GM18909 (cell line): ENCODE data around the gene CDC42BPG.

ENCODE experiments used
- ATAC-seq: cut with Tn5 transposase; IDR thresholded peaks from one replicate; pipeline ENCODE4 v1.9.1; 2021; ENCODE audit warnings: mild to moderate bottlenecking; ENCODE audit not compliant: unreplicated experiment, poor library complexity

Gene CDC42BPG

DNA sequence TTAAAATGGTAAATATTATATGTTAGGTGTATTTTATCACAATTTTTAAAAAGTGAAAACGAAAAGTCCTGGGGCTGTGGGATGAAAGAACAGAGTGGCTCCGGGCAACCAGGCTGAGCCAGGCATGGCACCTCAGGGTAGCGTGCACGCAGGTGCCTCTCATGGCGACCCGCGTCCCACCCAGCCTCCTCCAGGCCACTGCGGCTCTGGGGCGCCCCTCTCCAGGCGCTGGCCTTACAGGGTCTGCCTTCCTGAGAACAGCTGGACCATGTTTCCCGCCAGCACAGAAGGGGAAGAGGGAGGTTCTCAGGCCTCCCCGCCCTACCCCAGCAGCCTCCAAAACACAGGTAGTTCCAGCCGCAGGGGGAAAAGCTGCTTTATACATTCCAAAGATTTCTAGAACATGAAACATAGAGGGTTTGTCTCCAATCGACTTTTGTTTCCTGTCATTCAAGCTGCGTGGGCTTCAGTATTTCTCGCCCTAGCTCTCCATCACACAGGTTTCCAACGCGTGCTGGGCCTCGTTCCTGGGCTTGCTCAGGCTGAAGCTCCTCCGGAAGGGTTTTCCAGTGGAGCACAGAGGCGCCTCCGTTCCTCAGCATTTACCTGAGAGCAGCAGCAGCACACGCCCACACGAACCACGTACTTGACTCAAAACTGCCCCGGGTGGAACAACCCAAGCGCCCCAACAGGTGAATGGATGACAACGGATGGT lies 23.5 kb upstream of the CDC42BPG start:
- no peak for ATAC-seq

DNA sequence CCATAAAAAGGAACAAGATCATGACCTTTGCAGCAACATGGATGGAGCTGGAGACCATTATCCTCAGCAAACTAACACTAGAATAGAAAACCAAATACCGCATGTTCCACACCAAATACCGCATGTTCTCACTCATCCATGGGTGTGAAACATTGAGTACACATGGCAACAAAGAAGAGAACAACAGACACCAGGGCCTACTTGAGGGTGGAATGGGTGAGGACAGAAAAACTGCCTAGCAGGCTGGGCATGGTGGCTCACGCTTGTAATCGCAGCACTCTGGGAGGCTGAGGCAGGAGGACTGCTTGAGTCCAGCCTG lies 21.7 kb upstream of the CDC42BPG start:
- ATAC-seq: no peak

DNA sequence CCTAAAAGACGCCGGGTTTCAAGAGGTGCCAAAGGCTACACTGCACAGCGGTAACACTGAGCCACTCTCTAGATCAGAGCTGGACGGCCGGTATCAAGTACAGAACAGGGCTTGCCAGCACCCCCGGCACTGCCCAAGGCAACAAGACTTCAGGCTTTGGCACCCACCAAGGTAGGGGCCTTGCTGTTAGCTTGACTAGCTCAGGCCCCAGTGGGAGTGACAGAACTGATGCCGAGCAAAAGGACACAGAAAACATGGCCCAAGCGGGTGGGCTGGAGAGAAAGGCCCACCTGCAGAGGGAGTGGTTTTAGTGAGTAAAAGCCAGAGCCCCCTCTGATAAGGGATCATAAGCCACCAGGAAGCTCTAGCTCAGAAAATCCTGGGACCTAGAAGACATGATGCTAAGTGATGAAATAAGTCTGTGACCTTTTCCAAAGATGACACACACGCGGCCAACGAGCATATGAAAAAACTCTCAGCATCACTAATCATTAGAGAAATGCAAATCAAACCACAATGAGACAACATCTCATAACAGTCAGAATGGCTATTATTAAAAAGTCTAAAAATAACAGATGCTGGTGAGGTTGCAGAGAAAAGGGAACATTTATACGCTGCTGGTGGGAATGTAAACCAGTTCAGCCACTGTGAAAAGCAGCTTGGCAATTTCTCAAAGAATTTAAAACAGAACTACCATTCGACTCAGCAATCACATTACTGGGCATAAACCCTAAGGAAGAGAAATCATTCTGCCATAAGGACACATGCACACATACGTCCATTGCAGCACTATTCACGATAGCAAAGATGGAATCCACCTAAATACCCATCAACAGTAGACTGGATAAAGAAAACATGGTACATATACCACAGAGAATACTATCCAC lies 21.1 kb upstream of the CDC42BPG start:
- peak; percentile 40 for ATAC-seq

DNA sequence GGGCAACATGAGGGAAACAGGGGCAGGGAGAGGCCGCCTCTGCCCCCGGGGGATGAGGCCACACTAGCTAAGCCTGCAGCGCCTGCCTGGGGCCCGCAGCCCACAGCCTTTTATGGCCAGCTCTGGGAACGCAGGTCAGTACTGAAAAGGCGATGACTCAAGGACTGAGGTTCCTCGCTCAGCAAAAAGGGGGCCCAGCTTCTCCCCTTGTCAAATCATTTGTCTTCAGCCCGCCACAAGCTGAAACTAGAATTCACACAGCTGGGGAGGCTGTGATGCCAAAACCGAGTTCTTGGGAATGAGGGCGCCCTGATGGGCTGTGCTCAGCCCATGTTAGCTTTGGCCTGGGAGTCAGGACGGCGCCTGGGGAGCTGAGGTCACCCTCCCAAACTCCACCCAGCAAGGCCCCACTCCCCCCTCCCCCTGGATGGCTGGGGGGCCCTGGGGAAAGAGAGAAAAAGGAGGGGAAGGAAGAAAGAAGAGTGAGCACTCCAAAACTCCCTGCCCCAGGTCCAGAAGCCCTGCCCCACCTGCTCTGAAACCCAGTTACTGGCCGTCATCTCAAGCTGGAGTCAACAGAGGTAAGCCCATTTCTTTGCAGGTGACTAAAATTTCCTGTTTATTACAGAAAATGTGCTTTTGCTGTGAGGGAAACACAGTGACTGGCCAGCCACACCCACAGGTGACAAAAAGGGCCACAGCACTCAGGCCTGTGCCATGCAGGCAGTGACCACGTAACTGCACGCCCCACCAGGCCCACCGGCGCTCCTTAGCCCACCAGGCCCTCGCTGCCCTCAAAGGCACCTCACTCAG lies 20.2 kb upstream of the CDC42BPG start:
- ATAC-seq: peak; percentile 20

DNA sequence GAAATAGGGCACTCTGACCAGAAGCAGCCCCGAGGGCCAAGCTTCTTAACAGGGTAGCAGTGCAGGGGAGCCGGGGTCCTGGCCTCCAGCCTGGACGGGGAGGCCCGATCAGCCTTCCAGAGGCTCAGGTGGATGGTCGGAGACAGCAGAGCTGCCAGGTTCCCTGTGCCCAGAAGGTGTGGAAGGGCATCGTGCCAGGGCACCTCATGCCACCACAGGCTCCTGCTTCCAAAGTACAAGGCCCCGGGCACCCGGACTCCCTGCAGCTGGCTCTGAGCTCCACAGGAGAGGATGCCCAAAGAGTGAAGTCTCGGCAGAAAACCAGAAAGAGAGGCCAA lies 19.7 kb upstream of the CDC42BPG start:
- ATAC-seq: no peak

DNA sequence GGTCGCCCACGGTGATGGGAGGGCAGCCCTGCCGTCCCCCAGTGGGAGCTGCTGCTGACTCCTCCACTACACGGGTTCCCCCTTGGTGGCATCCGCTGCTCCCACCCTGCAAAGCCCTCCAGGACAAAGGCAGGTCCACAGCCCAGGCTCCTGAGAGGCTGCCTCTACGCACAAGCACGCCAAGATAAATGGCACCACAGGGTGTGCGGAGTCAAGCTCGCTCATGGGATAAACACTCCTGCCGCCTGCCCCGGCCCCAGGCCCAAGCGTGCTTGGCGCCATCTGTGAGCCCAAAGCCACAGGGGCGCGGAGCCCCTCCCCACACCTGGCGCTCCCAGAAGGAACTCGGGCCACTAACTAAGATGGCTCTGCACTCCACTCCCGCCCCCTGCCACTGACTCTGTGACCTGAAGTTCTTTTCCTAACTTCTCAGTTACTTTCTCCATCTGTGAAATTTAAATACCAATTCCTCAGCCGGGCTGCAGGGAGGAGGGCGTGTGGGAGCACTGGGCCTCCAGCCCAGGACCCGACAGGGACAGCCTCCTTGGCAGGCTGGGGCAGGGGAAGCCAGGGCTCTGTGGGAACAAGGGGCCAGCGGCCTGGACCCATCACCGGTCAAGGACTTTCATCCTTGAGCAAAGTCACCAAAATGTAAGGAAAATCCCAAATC lies 19.1 kb upstream of the CDC42BPG start:
- no peak for ATAC-seq

DNA sequence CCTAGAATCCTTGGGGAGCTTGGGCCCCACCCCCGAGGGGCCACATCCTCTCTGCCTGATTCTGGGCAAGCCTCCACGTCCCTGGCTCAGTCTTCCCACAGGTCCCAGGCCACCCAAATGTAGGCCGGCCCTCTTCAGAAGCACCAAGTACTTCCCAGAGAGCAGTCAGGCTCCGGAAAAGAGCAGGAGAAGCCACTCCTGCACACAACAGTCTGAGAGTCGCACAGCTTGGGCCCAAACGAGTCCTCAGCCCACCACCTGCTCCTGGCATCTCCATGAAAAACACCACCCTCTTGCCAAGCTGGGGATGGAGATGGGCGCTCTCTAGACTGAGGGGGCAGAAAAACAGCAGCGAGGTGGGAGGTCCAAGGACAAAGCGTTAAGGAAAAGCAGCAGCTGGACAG lies 18.5 kb upstream of the CDC42BPG start:
- ATAC-seq: no peak

DNA sequence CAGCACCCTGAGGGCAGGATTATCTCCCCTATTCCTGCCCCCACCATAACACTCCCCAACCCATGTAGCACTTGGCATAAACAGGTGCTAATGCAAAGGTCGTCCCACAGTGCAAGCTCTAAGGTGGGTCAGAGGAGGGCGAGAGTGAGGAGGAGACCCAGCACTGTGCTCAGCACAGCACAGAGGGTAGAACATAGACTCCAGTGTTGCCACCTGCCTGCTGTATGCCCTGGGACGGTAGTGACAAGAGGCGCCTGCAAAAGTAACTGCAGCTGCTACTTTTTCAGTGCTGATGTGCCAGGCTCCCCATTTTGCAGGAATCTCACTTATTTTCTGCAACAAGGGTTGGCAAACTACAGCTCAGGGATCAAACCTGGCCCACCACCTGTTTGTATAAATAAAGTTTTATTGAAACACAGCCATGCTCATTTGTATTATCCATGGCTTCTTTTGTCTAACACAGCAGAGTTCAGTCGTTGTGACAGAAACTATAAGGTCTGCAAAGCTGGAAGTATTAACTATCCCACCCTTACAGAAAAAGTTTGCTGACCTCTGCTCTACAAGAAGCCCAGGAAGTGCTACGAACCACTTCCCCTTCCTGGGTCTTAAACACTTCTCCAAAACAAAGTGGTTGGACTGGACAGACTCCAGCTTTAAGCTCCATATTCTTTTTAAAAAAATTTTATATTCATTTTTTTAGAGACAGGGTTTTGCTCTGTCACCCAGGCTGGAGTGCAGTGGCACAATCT lies 16.9 kb upstream of the CDC42BPG start:
- no peak for ATAC-seq

DNA sequence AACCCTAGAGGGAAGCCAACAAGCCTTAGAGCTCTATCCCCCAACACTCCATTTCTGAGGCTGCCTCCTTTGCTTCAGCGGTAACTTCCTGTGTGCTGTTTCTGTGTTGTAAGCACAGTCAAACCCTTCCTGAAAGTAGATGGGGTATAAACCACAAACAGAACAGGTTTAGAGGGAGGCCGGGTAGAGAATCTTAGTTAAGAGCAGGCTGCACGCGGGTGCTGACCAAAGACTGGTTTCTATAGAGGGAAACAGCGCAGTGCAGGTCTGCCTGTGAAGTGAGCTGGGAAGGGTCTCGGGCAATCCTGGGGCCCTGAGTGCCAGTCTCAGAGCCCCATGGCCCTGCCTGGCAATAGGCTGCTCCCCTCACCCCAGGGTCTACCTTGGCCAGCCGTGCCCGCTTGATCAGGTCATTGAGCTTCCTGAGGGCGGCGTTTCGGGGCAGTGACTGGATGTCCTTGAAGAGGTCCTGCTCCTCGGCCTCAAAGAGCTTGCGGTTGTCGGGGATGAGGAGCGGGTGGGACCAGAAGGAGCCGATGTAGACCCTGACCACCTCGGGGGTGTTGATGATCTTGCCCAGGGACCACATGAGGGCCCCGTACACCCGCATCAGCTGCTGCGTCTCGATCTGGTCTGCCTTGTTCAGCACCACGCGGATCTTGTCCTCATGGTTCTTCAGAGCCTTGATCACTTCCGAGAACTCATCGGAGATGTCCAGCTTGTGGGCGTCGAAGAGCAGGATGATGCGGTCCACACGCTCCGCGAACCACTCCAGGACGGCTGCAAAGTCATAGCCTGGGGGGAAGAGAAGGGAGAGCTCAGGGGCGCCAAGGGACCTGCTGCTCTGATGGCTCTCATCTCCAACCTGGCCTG lies 15.3 kb upstream of the CDC42BPG start:
- peak; percentile 73 for ATAC-seq

DNA sequence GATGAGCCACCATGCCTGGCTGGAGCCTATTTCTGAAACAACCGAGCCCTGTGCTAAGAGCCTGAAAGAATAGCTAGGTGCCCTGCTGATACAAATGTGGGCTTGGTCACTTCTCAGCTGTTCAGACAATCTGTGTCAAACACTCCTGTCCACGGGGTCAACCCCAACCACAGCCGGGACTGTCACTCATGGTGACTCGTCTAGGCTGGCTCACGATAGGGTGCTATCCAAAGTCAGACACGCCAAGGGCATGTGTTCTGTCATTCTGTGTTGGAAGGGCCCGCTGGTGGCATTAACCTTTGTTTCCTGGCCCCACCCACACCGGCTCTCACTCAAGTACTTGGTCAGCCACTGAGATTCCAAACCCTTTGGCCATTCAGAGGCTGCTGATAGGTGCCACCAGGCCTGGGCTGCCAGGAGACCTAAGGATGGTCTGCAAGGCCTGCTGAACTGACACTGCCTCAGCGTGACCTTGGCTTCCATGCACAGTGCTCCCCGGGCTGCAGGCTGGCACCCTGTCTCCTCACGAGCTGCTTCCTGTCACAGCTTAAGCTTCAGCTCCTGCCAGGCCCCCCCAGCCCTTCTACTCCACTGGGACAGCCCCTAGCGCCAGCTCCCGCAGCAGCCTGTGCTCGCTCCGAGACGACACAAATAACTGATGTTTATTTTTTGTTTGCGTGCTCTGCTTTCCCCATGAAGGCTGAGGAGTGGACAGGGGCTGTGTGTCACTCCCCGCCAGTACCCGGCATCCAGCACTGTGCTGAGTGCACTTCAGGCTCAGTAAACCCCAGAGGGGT lies 14.2 kb upstream of the CDC42BPG start:
- ATAC-seq: peak; percentile 20

DNA sequence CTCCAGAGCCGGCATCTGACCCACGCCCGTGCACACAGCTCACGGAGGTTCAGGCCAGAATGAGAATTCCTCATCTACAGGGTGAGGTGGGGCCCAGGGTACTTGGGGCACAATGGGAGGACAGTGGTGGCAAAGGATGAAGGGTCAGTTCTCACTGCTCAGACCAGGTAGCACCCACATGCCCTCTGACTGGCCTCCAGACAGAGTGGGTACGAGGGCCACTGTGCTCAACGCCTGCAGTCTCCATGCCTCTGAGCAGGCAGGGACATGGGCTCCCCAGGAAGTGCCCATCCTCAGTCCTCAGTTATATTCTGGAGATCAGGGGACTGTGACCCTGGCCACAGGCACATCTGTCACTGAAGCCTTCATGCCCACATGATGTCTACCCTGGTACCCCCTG lies 13.0 kb upstream of the CDC42BPG start:
- ATAC-seq: no peak

DNA sequence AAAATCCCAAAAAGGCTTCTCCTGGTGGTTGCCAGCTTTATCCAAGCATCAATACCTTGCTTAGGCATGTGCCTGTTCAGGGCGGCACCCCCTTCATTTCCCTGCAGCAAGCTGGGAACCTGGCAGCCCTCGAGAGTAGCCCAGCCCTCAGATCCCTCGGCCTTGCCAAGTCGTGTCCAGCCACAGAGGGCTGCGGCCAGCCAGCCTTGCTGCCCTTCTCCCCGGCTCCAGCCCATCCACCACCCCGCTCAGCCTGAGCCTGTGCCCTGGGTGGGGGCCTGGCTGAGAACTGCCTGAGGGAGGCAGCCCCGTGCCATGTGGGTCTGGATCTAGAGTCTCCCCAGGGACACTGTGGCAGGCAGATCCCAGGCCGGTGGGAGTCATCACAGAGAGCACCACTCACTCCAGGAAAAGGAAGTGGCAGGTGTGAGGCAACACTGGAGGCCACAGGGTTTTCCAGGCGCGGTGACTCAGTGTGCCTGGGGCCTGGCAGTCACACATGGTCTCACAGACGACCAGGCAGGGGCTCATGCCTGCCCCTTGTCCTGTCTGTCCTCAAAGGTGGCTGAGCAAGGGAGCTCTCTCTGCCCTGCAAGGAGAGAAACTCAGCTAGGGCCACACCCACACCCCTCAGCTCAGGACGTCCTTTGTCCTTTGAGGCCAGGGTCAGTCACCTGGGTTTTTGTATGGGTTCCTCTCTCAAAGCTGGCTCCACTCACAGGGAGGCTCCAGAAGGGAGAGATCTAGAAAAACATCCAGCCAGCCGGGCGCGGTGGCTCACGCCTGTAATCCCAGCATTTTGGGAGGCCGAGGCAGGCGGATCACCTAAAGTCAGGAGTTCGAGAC lies 12.2 kb upstream of the CDC42BPG start:
- no peak for ATAC-seq

DNA sequence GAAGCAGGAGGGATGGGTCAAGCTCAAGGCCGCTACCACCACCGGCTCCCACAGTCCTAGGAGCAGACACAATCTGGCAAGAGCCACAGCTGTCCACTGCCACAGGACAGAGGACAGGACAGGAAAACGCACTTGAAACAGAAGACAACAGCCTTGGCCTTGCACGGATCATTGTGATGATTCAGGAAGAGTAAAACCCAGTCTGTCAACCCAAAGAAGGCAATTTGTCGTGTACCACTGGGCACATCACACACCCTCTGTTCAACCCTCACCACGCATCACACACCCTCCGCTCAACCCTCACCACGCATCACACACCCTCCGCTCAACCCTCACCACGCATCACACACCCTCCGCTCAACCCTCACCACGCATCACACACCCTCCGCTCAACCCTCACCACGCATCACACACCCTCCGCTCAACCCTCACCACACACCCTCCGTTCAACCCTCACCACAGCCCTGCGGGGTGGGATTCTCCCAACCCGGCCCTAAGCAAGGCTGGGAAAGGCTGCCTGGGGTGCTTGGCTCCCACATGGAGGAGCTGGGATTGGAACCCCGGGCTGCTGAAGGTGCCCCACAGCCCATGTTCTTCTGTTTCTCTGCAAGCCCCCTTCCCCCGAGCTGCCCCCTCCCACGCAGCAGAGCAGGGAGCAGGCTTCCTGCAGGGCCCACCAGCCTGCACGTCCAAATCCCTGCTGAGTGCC lies 11.3 kb upstream of the CDC42BPG start:
- ATAC-seq: no peak

DNA sequence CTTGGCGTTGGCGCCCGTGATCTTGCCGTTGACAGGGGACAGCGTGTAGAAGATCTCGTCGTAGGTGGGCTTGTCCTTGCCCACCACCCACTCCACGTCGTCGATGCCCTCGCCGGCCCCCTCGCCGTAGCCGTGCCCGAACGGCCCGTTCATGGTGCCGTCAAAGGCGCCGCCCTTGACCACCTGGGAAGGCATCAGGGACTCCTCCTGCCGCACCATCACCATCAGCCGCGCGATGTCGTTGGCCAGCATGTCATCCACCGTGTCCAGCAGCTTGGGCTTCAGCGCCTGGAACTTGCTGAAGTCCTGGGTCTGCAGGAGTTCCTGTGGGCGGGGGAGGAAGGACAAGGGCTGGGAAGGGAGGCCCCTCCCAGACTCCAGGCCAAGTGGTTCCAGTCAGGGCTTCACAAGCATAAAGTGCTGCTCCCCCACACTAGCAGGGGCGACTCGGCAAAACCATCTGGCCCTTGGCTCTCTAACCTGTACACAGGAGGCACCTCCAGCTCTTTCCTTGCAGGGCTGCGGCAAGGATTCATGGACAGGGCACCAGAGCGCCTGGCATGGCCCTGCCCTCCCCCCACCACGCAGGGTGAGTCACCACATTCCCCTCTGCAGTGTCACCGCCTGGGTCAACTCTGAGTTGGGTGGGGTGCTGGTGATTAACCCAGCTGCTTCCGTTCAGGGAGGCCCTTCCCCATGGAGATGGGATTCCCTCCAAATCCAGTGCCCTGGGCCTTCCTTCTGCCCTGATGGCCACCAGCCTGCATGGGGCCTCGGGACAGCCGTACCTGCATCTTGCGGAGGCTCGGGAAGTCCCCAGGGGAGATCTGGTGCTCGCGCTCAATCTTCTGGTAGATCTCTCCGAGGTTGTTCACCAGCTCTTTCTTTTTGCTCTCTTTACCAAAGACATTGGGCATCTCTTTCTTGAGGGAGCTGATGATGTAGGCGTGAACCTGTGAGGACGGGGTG lies 10.4 kb upstream of the CDC42BPG start:
- no peak for ATAC-seq

DNA sequence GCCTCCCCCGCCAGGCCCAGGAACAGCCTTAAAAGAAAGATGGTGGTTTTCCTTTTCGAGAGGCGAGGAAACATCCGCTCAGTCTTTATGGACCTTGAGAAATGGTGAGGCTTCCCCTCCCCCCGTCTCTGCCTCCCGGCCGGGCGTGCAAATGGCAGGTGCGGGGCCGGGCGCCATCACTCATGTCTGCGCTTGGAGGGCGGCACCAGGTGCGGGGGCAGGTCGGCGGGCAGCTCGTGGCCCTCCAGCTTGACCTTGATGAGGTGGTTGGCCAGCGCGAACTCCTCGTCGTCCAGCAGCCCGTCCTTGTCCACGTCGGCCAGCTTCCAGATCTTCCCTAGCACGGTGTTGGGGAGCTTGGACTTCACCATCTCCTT lies 9.7 kb upstream of the CDC42BPG start:
- ATAC-seq: no peak

DNA sequence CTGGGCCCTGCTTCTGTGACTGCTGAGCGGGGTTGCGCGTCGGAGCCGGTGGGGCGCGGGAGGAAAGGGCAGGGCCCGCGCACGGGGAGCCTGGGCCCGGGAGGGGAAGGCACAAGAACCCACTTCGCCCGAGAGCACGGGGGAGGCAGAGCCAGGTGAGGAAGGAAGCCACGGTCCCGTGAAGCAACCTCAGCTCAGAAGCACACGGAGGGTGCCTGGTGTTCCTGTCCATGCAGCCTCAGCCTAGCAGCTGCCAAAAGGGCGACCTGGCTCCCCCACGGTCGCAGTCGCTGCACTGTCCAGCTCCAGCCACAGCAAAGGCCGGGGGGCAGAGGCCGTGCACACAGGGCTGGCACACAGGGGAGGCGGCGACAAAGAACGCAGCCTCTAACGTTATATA lies 9.3 kb upstream of the CDC42BPG start:
- ATAC-seq: no peak
